GM18909 (cell line): ENCODE data around the gene FSTL1.

Experiments
- ATAC-seq: cut with Tn5 transposase; IDR thresholded peaks from one replicate; pipeline ENCODE4 v1.9.1; 2021; ENCODE audit warnings: mild to moderate bottlenecking; ENCODE audit not compliant: unreplicated experiment, poor library complexity

Gene FSTL1

GRCh38 chr3:120441776-120442175, 9.0 kb downstream of the FSTL1 start:
- no peak for ATAC-seq

DNA sequence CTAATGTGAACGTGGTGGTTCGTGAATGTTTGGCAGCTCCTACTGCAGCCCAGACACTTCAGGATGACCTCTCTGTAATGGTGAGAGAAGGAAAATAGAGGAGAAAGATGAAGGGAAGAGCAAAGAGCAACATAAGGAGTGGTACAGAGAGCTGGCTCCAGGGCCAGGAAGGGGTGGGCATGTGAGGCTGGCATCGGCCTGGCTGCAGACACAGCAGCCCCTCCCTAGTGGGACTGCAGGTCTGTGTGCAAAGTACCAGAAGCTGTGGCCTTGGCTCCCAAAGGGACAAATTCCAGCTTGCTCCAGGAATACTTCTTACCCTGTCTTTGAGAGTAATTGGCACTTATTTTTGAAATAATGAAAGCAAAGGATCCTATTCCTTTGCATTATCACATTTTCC, 10.0 kb downstream of the FSTL1 start:
- no peak for ATAC-seq

- ATAC-seq: no peak
Measured at GRCh38 chr3:120440001-120440703, 10.6 kb downstream of the FSTL1 start.

DNA sequence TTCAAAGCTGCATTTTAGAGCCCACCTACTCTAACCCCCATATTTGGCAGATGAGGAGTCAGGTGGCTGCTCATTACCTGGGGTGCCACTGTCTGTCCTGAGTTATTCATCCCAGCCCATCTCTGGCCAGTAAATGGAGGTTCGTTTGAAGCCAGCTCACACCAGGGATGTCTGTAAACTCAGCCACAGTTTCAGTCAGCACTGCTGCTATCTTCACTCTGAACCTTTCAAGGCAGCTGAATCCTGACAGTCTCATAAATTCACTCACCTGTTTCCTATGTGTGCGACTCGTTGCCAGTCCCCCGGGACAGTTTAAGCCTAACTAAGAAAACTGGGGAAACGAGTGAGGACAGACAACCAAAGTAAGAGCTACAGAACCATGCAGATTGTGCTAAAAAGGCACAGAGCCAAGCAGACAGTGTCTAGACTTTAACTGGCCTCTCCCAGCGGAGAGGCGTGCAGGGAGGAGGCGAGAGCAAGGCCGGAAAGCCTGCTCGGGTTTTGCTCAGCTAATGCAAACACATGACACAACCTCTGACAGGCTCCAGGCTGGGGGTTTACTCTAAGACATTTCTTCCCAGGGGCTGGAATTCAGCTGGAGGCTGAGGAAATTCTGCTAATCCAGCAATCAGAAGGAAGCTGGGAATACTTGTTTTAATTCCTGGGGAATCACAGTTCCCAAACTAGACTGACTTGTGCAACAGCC, 12.0 kb downstream of the FSTL1 start:
- ATAC-seq: no peak

- no peak for ATAC-seq
Measured at GRCh38 chr3:120438216-120438615, 12.6 kb downstream of the FSTL1 start.

DNA sequence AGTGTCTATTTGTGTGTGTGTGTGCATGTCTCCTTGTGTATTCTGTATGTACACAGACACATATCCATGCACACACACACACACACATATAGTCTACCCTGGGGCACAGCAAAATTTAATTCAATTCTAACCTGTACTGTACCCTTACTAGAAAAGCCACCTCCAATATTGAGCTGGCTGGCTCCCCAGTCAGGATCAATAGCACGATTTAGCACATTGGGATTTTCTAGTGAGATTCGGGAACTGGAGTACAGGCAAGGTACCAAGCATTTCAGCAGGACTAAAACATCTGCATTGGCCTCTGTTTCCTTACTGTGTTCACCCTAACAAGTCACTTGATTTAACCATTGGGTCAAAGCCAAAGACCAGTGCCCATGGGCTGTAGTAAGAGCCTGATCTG, 13.2 kb downstream of the FSTL1 start:
- ATAC-seq: no peak

DNA sequence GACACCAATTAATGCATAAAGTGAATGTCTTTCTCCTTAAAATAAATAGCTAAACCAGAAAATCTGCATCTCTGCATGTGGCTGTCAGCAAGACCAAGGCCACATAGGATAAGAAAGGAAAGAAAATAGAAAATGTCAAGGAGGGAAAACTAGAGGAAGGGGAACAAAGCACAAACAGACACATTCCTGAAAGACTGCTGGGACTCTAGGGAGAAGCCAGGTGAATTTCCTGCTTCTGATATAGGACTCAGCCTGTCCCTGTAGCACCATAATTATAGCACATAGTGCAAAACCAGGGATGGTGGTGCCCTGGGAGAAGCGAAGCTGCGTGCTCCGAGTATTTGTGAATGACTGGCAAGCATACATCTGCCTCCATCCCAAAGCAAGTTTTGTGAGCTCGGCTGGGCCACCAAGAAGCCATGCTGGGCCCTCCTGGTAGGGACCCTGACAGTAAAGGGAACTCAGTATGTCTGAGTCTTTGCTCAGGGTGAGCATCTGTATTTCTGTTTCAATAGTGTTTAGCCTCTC, 14.2 kb downstream of the FSTL1 start:
- no peak for ATAC-seq

DNA sequence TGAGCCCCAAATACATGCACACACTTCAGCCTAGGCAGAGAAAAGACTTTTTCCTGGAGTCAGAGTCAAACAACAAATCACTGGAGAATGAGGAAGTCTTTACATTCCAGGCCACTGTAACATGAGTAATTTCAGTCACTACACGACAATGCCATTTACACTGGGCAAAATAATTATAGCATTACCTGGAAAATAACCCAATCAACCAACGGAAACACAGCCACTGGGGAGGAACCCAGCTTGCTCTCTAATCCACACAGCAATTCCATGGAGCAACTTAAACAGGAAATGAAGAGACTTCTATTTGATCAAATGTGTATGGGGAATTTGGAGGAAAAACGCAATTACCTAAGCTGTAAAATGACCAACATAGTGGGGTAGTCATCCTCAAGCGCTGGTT, 15.2 kb downstream of the FSTL1 start:
- no peak for ATAC-seq

- ATAC-seq: no peak
Measured at GRCh38 chr3:120433662-120434331, 17.0 kb downstream of the FSTL1 start.

- ATAC-seq: no peak
Measured at GRCh38 chr3:120432150-120432860, 18.5 kb downstream of the FSTL1 start.

DNA sequence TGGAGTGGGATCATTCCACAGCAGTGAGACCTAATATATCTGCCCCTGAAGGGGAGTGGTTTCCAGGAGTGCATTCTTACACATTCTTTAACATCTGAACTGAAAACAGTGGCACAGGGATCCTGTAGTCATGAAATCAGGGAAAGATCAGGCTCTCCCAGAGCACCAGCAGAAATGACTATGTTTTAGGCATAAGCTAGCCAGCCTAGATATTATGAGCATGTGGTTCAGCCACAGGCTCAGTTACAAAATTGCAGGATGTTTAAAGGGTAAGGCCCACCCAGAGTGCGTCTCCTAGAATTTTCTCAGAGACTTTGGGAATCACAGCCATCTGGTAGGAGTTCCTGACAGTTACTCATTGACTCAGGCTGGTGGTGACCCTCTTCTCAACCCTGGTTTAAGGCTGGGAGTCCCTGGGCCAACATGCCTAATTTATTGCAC, 20.9 kb downstream of the FSTL1 start:
- ATAC-seq: no peak

DNA sequence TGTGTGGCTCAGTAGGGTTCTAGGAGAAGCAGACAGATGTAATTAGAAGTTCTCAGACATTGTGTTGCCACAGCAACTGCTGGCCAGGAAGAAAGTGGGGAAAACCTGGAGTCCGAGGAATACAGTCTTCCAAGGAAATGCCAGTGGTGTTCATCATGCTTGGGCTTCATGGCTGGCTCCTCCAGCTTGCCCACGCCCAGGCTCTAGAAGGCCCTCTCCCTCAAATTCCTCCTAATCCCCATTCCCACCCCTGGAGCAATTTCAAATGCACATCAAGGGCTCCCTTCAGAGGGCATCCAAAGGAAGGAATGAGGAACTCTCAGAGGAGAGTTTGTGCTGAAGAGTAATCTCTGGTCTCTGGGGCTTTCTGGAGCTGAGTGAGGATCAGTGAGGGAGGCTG, 21.9 kb downstream of the FSTL1 start:
- ATAC-seq: no peak

- no peak for ATAC-seq
Measured at GRCh38 chr3:120427201-120427600, 23.6 kb downstream of the FSTL1 start.

DNA sequence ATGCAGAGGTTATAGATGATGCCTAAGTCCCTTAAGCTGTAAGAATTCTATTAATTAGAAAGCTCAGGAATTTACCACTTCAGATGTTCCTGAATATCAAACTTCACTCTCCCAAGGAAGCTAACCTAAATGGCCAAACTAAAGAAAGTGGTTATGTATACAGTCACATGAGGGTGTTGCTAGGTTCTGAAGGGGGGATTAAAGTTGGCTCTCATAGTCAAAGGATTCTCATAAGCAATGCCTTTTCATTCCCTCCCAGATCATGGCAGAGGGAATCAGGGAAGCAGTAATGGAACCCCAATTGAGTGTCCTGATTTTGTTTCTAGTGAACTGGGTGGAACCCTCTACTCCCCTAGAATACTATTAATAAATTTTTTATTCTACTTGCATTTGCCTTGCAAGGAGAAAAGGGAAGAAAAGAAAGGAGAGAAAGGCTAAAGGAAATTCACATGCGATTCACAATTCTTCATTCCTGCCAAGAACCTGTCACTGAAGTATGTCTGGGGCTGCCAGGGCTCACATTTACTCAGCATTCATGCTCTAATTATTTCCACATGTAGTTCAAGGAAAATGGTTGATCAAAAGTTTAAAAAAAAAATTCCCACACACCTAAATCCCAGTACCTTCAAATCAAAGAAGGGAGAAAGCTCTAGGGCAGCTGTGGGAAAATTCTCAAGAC, 25.1 kb downstream of the FSTL1 start:
- ATAC-seq: no peak

- no peak for ATAC-seq
Measured at GRCh38 chr3:120424976-120425570, 25.7 kb downstream of the FSTL1 start.

GRCh38 chr3:120424506-120424905, 26.3 kb downstream of the FSTL1 start:
- ATAC-seq: no peak

GRCh38 chr3:120423432-120423831, 27.4 kb downstream of the FSTL1 start:
- ATAC-seq: no peak

GRCh38 chr3:120421926-120422325, 28.9 kb downstream of the FSTL1 start:
- ATAC-seq: no peak

DNA sequence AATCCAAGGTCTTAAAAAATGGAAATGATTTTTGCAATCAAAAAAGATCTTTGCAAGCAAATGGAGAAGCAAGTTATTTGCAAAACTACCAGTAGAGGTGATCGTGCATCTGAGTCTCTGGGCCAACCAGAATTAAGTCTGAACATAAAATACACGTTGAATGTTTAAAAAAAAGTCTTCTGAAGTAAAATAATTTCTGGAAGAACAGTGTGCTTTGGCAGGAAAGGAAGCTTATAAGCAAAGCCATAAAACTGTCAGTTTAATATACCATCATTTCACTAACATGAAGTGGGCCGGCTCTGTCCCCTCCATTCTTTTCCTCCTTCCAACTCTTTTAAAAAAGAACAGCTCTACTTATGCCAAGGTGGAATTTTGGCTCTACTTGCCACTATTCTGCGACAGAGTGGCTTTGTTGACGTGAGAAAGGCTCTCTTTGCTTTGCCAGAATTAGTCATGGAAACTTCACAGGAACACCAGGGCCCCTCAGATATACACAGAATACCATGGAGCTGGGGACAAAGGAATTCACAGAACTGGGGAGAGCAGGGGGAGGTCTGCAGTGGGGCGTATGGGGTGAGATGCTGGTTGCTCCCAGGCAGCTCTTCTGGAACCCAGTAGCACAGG, 29.8 kb downstream of the FSTL1 start:
- ATAC-seq: no peak
